Fibroblast of upper back skin (primary cell): ENCODE measurements around the gene RAPGEF4.
"Not testable (repeated sequence)": the region's sequence is repeated elsewhere in the genome, so short reads cannot be mapped to it uniquely, and the experiment has no call there.

Experiments
- DNase-seq: peaks from one replicate; pipeline ENCODE4 v3.0.0-alpha.2; 2013

RAPGEF4 gene

DNA sequence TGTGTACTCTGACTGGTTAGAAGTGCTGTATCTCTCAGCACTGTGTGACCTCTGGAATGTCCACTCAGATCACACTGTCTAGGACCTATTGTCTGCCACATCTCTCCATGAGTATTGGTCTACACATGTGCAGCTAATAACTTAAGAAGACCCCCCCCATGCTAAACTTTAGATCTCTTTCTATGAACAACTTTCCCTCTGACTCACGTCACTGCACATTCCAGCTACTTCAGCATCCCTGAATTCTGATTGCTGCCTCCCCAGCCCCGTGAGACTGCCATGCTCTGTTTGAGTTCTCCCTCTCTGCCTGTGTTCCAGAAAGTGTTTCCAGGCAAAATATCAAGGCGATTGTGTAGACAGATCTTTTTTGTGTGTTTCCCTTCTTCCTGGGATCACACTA, 41.8 kb downstream of the RAPGEF4 start:
- peak; percentile 32 for DNase-seq

- no peak for DNase-seq
Observed at GRCh38 chr2:172782506-172783164, 47.0 kb downstream of the RAPGEF4 start.

DNA sequence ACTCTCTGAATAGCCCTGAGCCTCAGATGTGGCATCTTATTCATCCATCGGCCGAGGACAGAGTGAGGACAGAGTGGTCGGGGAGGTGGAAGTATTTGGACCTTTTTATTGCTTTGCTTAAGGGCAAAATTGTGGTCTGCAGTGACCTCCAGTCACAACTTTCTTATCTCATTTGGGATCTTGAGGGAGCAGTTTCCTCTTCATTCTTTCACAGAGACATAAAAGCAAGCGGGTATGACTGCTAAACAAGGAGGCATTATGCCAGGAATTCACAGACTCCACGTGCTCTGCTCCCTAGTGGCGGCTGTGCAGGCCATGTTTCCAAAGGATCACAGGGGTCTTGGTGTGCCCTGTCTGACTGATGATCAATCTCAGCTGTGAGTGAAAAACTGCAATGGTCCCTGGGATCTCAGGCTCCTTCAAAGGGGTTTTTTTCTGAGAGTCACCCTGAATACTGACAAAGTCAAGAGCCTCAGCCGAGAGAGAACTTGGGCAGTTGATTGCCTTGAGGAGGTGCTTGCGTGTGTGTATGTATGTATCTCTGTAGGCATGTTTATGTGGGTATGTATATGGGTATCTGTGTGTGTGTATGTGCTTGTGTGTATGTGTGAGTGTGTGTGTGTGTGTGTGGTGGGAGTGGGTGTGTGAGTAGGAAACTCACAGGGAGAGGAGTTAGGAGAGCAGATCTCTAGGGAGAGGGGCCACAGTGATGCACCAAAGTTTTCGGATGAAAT, 47.7 kb downstream of the RAPGEF4 start:
- DNase-seq = peak; percentile 98

GRCh38 chr2:172788871-172789270, 53.2 kb downstream of the RAPGEF4 start:
- no peak for DNase-seq

- peak; percentile 27 for DNase-seq
Observed at GRCh38 chr2:172790404-172790803, 54.8 kb downstream of the RAPGEF4 start.

- DNase-seq = no peak
Observed at GRCh38 chr2:172791953-172792352, 56.3 kb downstream of the RAPGEF4 start.

GRCh38 chr2:172792711-172793110, 57.1 kb downstream of the RAPGEF4 start:
- DNase-seq = peak; percentile 26

- not testable (repeated sequence) for DNase-seq
Observed at GRCh38 chr2:172803308-172803707, 67.7 kb downstream of the RAPGEF4 start.

DNA sequence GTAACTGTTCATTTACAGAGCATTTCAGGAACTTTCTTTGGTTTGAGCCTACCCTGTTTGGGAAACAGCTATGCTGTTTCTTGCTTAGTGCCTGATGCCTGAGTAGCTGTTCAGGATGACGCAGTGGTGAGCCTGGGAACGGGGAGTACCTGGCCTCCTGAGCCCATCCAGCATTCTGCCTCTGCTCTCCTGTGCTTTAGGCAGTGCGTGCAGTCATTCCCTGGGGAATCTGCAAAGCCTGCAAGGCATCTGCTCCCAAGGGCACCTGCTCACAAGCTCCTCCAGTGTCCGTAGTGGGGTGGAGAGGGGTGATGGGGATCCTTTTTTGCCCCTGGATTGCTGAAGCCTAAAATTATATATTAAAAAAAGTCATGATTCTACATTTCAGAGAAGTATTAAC, 68.8 kb downstream of the RAPGEF4 start:
- DNase-seq = no peak

- peak; percentile 62 for DNase-seq
Observed at GRCh38 chr2:172806493-172806892, 70.8 kb downstream of the RAPGEF4 start.

DNA sequence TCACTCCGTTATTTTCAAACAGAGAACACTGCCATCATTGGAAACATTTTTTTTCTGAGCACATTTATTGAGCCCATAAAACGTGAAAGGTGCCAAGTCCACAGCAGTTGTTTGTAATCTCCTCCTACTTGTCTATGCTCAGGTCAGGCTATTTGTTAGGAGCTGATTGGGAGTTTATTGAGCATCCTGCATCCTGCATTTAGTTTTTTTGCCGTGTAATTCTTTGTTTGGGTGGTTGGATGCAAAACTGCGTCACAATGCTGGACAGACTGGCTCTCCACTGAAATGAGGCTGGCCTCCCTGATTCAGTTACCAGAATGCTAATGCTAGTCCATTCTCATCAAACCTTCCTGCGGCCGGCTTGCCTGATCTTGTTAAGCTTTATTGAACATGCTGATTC, 71.4 kb downstream of the RAPGEF4 start:
- no peak for DNase-seq

DNA sequence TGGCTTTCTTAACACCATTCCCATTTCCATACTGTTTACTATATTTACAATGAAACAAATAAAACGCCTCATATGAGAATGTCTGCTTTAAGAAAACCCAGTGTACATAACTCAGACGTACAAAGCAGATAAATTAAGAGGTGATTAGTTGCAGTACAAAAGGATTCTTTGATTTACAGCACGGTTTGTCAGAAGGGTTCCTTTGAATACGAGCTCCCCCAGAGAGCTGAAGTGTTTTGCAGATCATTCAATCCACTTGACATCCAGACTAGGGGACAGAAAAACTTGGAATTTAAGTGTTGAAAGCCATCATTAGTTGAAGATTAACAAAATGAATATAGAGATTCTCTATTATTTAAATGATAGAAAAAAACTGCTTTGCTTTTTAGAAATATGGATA, 72.5 kb downstream of the RAPGEF4 start:
- no peak for DNase-seq

GRCh38 chr2:172811027-172811426, 75.4 kb downstream of the RAPGEF4 start:
- no peak for DNase-seq

DNA sequence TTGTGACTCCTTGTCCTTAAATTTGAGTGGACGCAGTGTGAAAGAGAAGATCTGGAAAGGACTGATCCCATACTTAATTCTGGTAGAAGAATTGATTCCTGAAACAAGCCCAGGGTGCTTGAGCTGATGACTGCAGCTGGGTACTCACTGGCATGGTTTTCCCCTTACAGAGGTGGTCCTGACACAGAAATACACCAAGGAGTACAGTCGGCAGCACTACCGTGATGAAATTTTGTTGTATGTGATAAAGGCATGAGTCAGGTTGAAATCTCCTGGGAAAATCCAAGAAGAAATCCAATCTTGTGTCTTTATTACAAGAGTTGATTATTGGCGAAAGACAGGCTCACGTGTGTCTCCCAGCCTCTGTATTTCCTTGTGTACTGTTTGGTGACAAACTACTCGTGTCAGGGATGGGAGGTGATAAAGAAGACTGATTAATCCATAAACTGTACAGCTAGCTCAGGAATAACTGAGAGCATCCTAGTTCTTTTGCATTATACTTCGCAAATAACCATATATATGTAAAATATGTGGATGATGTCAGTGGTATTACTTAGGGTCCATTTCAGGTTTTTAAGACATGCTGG, 76.6 kb downstream of the RAPGEF4 start:
- DNase-seq = no peak

GRCh38 chr2:172813314-172813888, 77.8 kb downstream of the RAPGEF4 start:
- peak; percentile 31 for DNase-seq

DNA sequence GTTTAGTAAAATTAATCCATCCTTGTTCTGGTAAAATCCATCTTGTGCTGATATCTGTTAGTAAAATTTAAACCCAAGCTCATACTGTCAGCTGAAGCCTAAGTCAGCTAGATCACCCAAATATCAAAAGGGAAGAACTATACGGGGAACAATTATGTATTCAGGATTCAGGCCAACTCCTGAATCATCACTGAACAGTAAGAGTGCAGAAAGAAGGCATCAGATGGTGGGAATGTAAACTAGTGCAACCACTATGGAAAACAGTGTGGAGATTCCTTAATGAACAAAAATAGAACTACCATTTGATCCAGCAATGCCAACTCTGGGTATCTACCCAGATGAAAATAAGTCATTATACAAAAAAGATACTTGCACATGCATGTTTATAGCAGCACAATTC, 81.8 kb downstream of the RAPGEF4 start:
- DNase-seq = peak; percentile 26

DNA sequence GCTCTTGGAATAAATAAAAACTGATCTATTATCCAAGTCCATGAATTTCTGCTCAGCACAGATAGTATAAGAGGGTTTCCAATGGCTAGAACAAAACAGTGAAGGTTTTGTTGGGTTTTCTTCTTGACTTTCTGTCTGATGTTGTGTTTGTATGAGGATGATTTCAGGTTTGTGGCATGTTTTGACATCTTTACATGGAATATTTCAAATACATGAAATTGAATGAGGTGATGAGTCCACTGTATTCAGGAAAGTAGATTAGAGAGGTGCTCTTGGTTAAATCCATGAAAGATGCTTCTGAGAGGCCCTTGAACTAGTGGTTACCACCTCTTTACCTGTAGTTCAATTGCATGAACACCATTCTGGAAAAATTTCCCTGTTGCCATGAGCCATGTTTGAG, 84.3 kb downstream of the RAPGEF4 start:
- no peak for DNase-seq

DNA sequence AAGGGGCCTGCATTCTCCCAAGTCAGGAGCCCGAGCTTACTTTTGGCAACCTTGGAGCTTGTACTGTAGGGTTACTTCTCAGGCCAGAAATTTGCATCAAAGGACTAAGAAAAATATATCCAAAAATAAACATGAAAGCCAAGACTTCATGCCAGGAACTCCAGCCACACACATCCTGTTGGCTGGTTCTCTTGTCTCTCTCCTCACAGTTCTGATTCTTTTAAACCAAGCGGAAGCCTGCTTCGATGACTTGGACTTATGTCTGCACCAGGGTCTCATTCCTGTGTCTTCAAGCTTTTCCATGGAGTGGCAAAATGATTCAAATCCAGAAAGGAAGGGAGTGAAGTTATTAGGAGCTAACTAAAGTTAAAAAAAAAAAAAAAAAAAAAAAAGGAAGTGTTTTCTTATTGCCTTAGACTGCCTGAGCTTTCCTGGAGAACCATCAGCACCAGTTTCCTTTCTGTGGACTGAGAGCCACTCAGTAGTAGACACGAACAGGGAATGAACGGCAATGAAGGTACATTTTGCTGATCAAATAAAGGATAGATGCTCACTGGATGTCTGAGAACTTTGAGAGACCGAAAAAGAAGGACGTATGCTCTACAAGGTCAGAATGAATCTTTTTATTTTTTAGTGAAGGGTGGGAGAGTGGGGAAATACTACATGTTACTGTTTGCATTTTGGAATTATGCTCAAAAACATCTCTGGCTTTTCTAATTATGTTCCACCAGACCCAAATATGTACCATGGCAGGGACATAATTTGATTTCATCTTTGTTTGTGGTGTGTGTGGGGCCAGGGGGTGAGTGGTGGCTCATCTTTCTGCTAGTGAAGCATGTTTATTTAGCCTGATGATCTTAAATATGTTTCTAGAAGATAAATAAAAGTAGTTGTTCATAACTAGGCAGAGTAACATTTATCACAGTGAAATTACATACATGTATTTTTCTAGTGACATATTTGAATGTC, 86.0 kb downstream of the RAPGEF4 start:
- no peak for DNase-seq

DNA sequence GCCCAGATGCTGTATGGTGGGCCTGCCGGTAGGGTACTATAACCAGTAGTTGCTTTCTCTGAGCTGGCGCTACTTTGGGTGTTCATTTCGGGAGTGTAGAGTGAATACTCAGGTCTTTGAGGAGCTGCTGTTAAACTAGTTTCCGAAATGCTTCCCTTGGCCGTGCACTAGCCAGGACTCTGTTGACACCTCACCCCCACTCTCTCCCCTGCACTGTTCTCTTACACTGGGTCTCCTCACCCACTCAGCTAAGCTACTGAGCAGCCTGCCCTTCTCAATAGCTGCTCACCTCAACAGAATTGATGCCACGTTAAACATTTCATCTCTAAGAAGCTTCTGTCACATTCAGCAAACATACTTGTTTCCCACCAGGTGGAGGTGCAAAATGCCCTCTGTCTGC, 86.9 kb downstream of the RAPGEF4 start:
- no peak for DNase-seq

- DNase-seq = peak; percentile 10
Observed at GRCh38 chr2:172823261-172823850, 87.7 kb downstream of the RAPGEF4 start.

DNA sequence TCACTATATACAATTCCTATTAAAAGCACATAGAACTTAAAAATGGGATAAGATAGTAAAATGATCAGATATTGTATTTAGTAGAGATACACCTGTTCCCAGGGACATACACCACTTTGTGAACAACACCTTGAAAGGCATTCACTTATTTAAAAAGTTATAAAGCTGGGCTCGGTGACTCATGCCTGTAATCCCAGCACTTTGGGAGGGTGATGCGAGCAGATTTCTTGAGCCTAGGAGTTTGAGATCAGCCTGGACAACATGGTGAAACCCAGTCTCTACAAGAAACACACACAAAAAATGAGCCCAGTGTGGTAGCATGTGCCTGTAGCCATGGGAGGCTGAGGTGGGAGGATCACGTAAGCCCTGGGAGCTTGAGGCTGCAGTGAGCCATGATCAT, 90.9 kb downstream of the RAPGEF4 start:
- no peak for DNase-seq

- peak; percentile 90 for DNase-seq
Observed at GRCh38 chr2:172829229-172829628, 93.6 kb downstream of the RAPGEF4 start.
